Measurements from ENCODE around the gene SLC9B2.
A peak's percentile ranks its signal among the peaks of the same experiment; 100 is the strongest.

Gene SLC9B2

GRCh38 chr4:103076747-103077347 is at the start of gene SLC9B2:
Gene SLC9B2, minus strand, starts transcription at chr4:103076761. Its CDS starts 9,211 bp downstream, at chr4:103067550.
- H3K9ac ChIP-seq (ENCODE audit: low read length), result peak within 1 kb of the TSS; percentile 88
- DNase-seq (ENCODE audit: low read depth), result no peak

GRCh38 chr4:103126126-103126525 is 49.6 kb upstream of the SLC9B2 start:
- H3K4me1 ChIP-seq (ENCODE audit: control insufficient read depth, insufficient read depth, low read length), result no peaks in the 10 kb centered on the region
- no peaks in the 10 kb centered on the region for H3K27me3 ChIP-seq (replicated peaks; ENCODE audit: control insufficient read depth, insufficient read depth, low read length)
- H3K9me3 ChIP-seq (ENCODE audit: control insufficient read depth, low read length), result peaks cover 3% of the 10 kb centered on the region
- H3K9ac ChIP-seq (ENCODE audit: low read length), result no peak overlapping the region
- H3K36me3 ChIP-seq (ENCODE audit: control insufficient read depth, insufficient read depth, low read length, severe bottlenecking), result no peaks in the 10 kb centered on the region
- no peak for DNase-seq (ENCODE audit: low read depth)
- no peak overlapping the region for H3K4me3 ChIP-seq (ENCODE audit: low read length)

More at GRCh38 chr4:103076747-103077347, at the start of gene SLC9B2:
- H3K4me1 ChIP-seq (ENCODE audit: control insufficient read depth, insufficient read depth, low read length), result peaks cover 30% of the 10 kb centered on the region
- H3K36me3 ChIP-seq (ENCODE audit: control insufficient read depth, insufficient read depth, low read length, severe bottlenecking), result peaks cover 8% of the 10 kb centered on the region
- no peaks in the 10 kb centered on the region for H3K27me3 ChIP-seq (replicated peaks; ENCODE audit: control insufficient read depth, insufficient read depth, low read length)
- H3K9me3 ChIP-seq (ENCODE audit: control insufficient read depth, low read length), result no peaks in the 10 kb centered on the region
- H3K4me3 ChIP-seq (ENCODE audit: low read length), result peak within 1 kb of the TSS; percentile 86

- Histone ChIP-seq H3K36me3 (ENCODE audit: control insufficient read depth, insufficient read depth, low read length, severe bottlenecking) (no peaks in the 10 kb centered on the region), H3K4me3 (ENCODE audit: low read length) (no peak overlapping the region), H3K9ac (ENCODE audit: low read length) (no peak overlapping the region), H3K27me3 (replicated peaks; ENCODE audit: control insufficient read depth, insufficient read depth, low read length) (no peaks in the 10 kb centered on the region), H3K4me1 (ENCODE audit: control insufficient read depth, insufficient read depth, low read length) (no peaks in the 10 kb centered on the region), H3K9me3 (ENCODE audit: control insufficient read depth, low read length) (no peaks in the 10 kb centered on the region)
- DNase-seq (ENCODE audit: low read depth), result no peak
These were observed 46.6 kb upstream of the SLC9B2 start for GRCh38 chr4:103123114-103123513.

- H3K36me3 ChIP-seq (ENCODE audit: control insufficient read depth, insufficient read depth, low read length, severe bottlenecking), result no peaks in the 10 kb centered on the region
- no peak overlapping the region for H3K9ac ChIP-seq (ENCODE audit: low read length)
- no peak overlapping the region for H3K4me3 ChIP-seq (ENCODE audit: low read length)
- H3K4me1 ChIP-seq (ENCODE audit: control insufficient read depth, insufficient read depth, low read length), result no peaks in the 10 kb centered on the region
- H3K9me3 ChIP-seq (ENCODE audit: control insufficient read depth, low read length), result no peaks in the 10 kb centered on the region
- H3K27me3 ChIP-seq (replicated peaks; ENCODE audit: control insufficient read depth, insufficient read depth, low read length), result no peaks in the 10 kb centered on the region
- DNase-seq (ENCODE audit: low read depth), result no peak
These were observed 41.6 kb upstream of the SLC9B2 start for GRCh38 chr4:103118166-103118565.

- H3K9me3 ChIP-seq (ENCODE audit: control insufficient read depth, low read length), result no peaks in the 10 kb centered on the region
- H3K4me1 ChIP-seq (ENCODE audit: control insufficient read depth, insufficient read depth, low read length), result no peaks in the 10 kb centered on the region
- H3K4me3 ChIP-seq (ENCODE audit: low read length), result no peak overlapping the region
- DNase-seq (ENCODE audit: low read depth), result no peak
- no peak overlapping the region for H3K9ac ChIP-seq (ENCODE audit: low read length)
- no peaks in the 10 kb centered on the region for H3K36me3 ChIP-seq (ENCODE audit: control insufficient read depth, insufficient read depth, low read length, severe bottlenecking)
- no peaks in the 10 kb centered on the region for H3K27me3 ChIP-seq (replicated peaks; ENCODE audit: control insufficient read depth, insufficient read depth, low read length)
These were observed 35.0 kb upstream of the SLC9B2 start for GRCh38 chr4:103111598-103111997.

GRCh38 chr4:103108542-103108941 is 32.0 kb upstream of the SLC9B2 start:
- DNase-seq (ENCODE audit: low read depth), result no peak
- Histone ChIP-seq H3K27me3 (replicated peaks; ENCODE audit: control insufficient read depth, insufficient read depth, low read length) (no peaks in the 10 kb centered on the region), H3K9ac (ENCODE audit: low read length) (no peak overlapping the region), H3K36me3 (ENCODE audit: control insufficient read depth, insufficient read depth, low read length, severe bottlenecking) (no peaks in the 10 kb centered on the region), H3K9me3 (ENCODE audit: control insufficient read depth, low read length) (no peaks in the 10 kb centered on the region), H3K4me1 (ENCODE audit: control insufficient read depth, insufficient read depth, low read length) (no peaks in the 10 kb centered on the region), H3K4me3 (ENCODE audit: low read length) (no peak overlapping the region)

GRCh38 chr4:103105558-103106356 is 29.2 kb upstream of the SLC9B2 start:
- H3K4me1 ChIP-seq (ENCODE audit: control insufficient read depth, insufficient read depth, low read length), result no peaks in the 10 kb centered on the region
- H3K9me3 ChIP-seq (ENCODE audit: control insufficient read depth, low read length), result no peaks in the 10 kb centered on the region
- no peak overlapping the region for H3K4me3 ChIP-seq (ENCODE audit: low read length)
- no peak overlapping the region for H3K9ac ChIP-seq (ENCODE audit: low read length)
- no peaks in the 10 kb centered on the region for H3K27me3 ChIP-seq (replicated peaks; ENCODE audit: control insufficient read depth, insufficient read depth, low read length)
- DNase-seq (ENCODE audit: low read depth), result peak; percentile 29
- H3K36me3 ChIP-seq (ENCODE audit: control insufficient read depth, insufficient read depth, low read length, severe bottlenecking), result no peaks in the 10 kb centered on the region

GRCh38 chr4:103104886-103105285 is 28.3 kb upstream of the SLC9B2 start:
- no peak for DNase-seq (ENCODE audit: low read depth)
- Histone ChIP-seq H3K27me3 (replicated peaks; ENCODE audit: control insufficient read depth, insufficient read depth, low read length) (no peaks in the 10 kb centered on the region), H3K4me1 (ENCODE audit: control insufficient read depth, insufficient read depth, low read length) (no peaks in the 10 kb centered on the region), H3K9me3 (ENCODE audit: control insufficient read depth, low read length) (no peaks in the 10 kb centered on the region), H3K9ac (ENCODE audit: low read length) (no peak overlapping the region), H3K4me3 (ENCODE audit: low read length) (no peak overlapping the region), H3K36me3 (ENCODE audit: control insufficient read depth, insufficient read depth, low read length, severe bottlenecking) (no peaks in the 10 kb centered on the region)

- Histone ChIP-seq H3K4me3 (ENCODE audit: low read length) (no peak overlapping the region), H3K4me1 (ENCODE audit: control insufficient read depth, insufficient read depth, low read length) (peaks cover 17% of the 10 kb centered on the region)
- no peak for DNase-seq (ENCODE audit: low read depth)
These were observed 24.1 kb upstream of the SLC9B2 start for GRCh38 chr4:103100691-103101090.

GRCh38 chr4:103099691-103100392 is 23.3 kb upstream of the SLC9B2 start, which contains the start of gene BDH2:
Gene BDH2, minus strand, starts transcription at chr4:103099834. Its CDS starts 3,580 bp downstream, at chr4:103096254.
- H3K36me3 ChIP-seq (ENCODE audit: control insufficient read depth, insufficient read depth, low read length, severe bottlenecking), result no peaks in the 10 kb centered on the region
- no peaks in the 10 kb centered on the region for H3K9me3 ChIP-seq (ENCODE audit: control insufficient read depth, low read length)
- H3K4me1 ChIP-seq (ENCODE audit: control insufficient read depth, insufficient read depth, low read length), result peaks cover 19% of the 10 kb centered on the region
- H3K9ac ChIP-seq (ENCODE audit: low read length), result peak within 1 kb of the TSS; percentile 92
- H3K27me3 ChIP-seq (replicated peaks; ENCODE audit: control insufficient read depth, insufficient read depth, low read length), result no peaks in the 10 kb centered on the region
- DNase-seq (ENCODE audit: low read depth), result peak; percentile 99
- H3K4me3 ChIP-seq (ENCODE audit: low read length), result peak within 1 kb of the TSS; percentile 91

More at GRCh38 chr4:103100691-103101090, 24.1 kb upstream of the SLC9B2 start:
- H3K36me3 ChIP-seq (ENCODE audit: control insufficient read depth, insufficient read depth, low read length, severe bottlenecking), result no peaks in the 10 kb centered on the region
- no peak overlapping the region for H3K9ac ChIP-seq (ENCODE audit: low read length)
- no peaks in the 10 kb centered on the region for H3K27me3 ChIP-seq (replicated peaks; ENCODE audit: control insufficient read depth, insufficient read depth, low read length)
- no peaks in the 10 kb centered on the region for H3K9me3 ChIP-seq (ENCODE audit: control insufficient read depth, low read length)

- H3K27me3 ChIP-seq (replicated peaks; ENCODE audit: control insufficient read depth, insufficient read depth, low read length), result no peaks in the 10 kb centered on the region
- peak; percentile 53 for DNase-seq (ENCODE audit: low read depth)
- H3K9ac ChIP-seq (ENCODE audit: low read length), result peak overlapping the region; percentile 92
- peak overlapping the region; percentile 91 for H3K4me3 ChIP-seq (ENCODE audit: low read length)
- no peaks in the 10 kb centered on the region for H3K36me3 ChIP-seq (ENCODE audit: control insufficient read depth, insufficient read depth, low read length, severe bottlenecking)
- H3K9me3 ChIP-seq (ENCODE audit: control insufficient read depth, low read length), result no peaks in the 10 kb centered on the region
- peaks cover 19% of the 10 kb centered on the region for H3K4me1 ChIP-seq (ENCODE audit: control insufficient read depth, insufficient read depth, low read length)
These were observed 22.3 kb upstream of the SLC9B2 start for GRCh38 chr4:103098756-103099440.
